ENCODE data around the gene ARSH.
"Not testable (repeated sequence)": the region's sequence is repeated elsewhere in the genome, so short reads cannot be mapped to it uniquely, and the experiment has no call there.

Gene ARSH

DNA sequence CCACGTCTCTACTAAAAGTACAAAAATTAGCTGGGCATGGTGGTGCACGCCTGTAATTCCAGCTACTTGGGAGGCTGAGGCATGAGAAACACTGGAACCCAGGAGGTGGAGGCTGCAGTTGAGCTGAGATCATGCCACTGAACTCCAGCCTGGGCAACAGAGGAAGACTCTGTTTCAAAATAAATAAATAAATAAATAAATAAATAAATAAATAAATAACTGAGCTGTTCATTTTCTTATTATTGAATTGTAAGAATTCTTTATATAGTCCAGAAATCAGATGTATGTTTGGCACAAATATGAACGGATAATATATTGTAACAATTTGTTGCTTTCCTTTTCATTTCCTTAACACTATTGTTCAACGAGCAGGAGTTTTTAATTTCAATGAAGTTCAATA lies 27.7 kb upstream of the ARSH start:
- POLR2A ChIA-PET; H3K36me3 ChIP-seq (ENCODE audit: control insufficient read depth in 4 of 4, insufficient read depth in 4 of 4, low read length in 3 of 4); H3K4me1 ChIP-seq (ENCODE audit: control extremely low read depth in 1 of 4, control insufficient read depth in 4 of 4, insufficient read depth in 4 of 4, low read length in 3 of 4); DNase-seq; H3K9me3 ChIP-seq (ENCODE audit: control extremely low read depth in 1 of 5, control insufficient read depth in 4 of 5, insufficient read depth in 2 of 5, low read depth in 1 of 5, low read length in 4 of 5); H3K27ac ChIP-seq (ENCODE audit: insufficient read depth in 1 of 2, low read depth in 1 of 2, low read length in 2 of 2, poor library complexity in 1 of 2, severe bottlenecking in 2 of 2); CTCF ChIA-PET; H3K27me3 ChIP-seq (replicated peaks in 2 of 5; ENCODE audit: control insufficient read depth in 4 of 5, insufficient read depth in 5 of 5, low read length in 4 of 5); H3K4me3 ChIP-seq (ENCODE audit: control insufficient read depth in 1 of 7, extremely low read depth in 1 of 7, insufficient read depth in 4 of 7, low read depth in 2 of 7, low read length in 6 of 7): not testable (repeated sequence)
- 94% methylated on average over 2 of the region's 4 CpGs for WGBS (ENCODE audit: insufficient coverage)

DNA sequence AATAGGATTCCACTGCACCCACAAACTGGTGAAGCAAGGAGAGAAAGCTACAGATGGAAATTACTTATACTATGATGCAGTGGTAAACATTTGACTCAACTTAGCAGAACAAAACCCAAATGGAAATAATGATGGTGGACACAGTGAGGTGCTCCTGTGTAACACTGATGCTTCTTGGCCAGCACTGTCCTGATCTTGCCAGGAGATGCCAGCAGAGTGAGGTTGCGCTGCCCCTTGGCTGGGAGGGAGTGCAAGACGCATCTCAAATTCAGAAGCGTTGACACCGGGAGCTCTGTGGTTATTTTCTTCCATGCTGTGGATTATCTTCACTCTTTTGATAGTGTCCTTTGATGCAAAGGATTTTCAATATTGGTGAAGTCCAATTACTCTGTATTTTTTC lies 22.0 kb upstream of the ARSH start:
- H3K27ac ChIP-seq (ENCODE audit: insufficient read depth in 1 of 2, low read depth in 1 of 2, low read length in 2 of 2, poor library complexity in 1 of 2, severe bottlenecking in 2 of 2) = no peak overlapping the region

DNA sequence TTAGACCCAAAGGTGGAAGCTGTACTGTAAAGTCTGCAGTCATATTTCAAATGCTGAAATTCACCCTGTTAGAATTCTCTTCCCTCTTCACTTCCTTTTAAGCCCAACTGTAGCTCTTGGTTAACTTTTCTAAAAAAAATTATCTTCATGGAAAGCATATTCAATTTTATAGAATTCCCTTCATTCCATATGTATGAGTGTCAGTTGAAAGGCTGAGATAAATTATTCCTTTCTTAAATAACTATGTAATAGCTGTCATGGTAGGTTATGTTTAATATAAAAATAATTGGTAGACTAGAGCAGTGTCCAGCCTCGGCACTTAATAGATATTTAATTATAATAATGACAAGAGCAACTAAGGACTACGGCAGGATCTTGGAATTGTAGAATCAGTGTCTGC lies 16.8 kb upstream of the ARSH start:
- WGBS (ENCODE audit: insufficient coverage) = no CpG with 5 or more reads among the region's 2 CpGs
- no peak overlapping the region for H3K4me3 ChIP-seq (ENCODE audit: control insufficient read depth in 1 of 7, extremely low read depth in 1 of 7, insufficient read depth in 4 of 7, low read depth in 2 of 7, low read length in 6 of 7)
- no peaks in the 10 kb centered on the region for H3K36me3 ChIP-seq (ENCODE audit: control insufficient read depth in 4 of 4, insufficient read depth in 4 of 4, low read length in 3 of 4)
- H3K27ac ChIP-seq (ENCODE audit: insufficient read depth in 1 of 2, low read depth in 1 of 2, low read length in 2 of 2, poor library complexity in 1 of 2, severe bottlenecking in 2 of 2) = no peak overlapping the region
- CTCF ChIA-PET = no interaction called here
- peaks cover 0 to 6% (median 0%) of the 10 kb centered on the region in 5 experiments for H3K27me3 ChIP-seq (replicated peaks in 2 of 5; ENCODE audit: control insufficient read depth in 4 of 5, insufficient read depth in 5 of 5, low read length in 4 of 5)
- H3K4me1 ChIP-seq (ENCODE audit: control extremely low read depth in 1 of 4, control insufficient read depth in 4 of 4, insufficient read depth in 4 of 4, low read length in 3 of 4) = no peaks in the 10 kb centered on the region
- H3K9me3 ChIP-seq (ENCODE audit: control extremely low read depth in 1 of 5, control insufficient read depth in 4 of 5, insufficient read depth in 2 of 5, low read depth in 1 of 5, low read length in 4 of 5) = no peaks in the 10 kb centered on the region
- no peak for DNase-seq
- POLR2A ChIA-PET = no interaction called here

More for the DNA sequence above, 22.0 kb upstream of the ARSH start:
- no peaks in the 10 kb centered on the region for H3K9me3 ChIP-seq (ENCODE audit: control extremely low read depth in 1 of 5, control insufficient read depth in 4 of 5, insufficient read depth in 2 of 5, low read depth in 1 of 5, low read length in 4 of 5)
- no peaks in the 10 kb centered on the region for H3K4me1 ChIP-seq (ENCODE audit: control extremely low read depth in 1 of 4, control insufficient read depth in 4 of 4, insufficient read depth in 4 of 4, low read length in 3 of 4)
- H3K4me3 ChIP-seq (ENCODE audit: control insufficient read depth in 1 of 7, extremely low read depth in 1 of 7, insufficient read depth in 4 of 7, low read depth in 2 of 7, low read length in 6 of 7) = no peak overlapping the region
- CTCF ChIA-PET = no interaction called here
- WGBS (ENCODE audit: insufficient coverage) = 89% methylated on average over 3 of the region's 4 CpGs
- no peaks in the 10 kb centered on the region for H3K36me3 ChIP-seq (ENCODE audit: control insufficient read depth in 4 of 4, insufficient read depth in 4 of 4, low read length in 3 of 4)
- no peak for DNase-seq
- peaks cover 0 to 3% (median 0%) of the 10 kb centered on the region in 5 experiments for H3K27me3 ChIP-seq (replicated peaks in 2 of 5; ENCODE audit: control insufficient read depth in 4 of 5, insufficient read depth in 5 of 5, low read length in 4 of 5)
- POLR2A ChIA-PET = no interaction called here

DNA sequence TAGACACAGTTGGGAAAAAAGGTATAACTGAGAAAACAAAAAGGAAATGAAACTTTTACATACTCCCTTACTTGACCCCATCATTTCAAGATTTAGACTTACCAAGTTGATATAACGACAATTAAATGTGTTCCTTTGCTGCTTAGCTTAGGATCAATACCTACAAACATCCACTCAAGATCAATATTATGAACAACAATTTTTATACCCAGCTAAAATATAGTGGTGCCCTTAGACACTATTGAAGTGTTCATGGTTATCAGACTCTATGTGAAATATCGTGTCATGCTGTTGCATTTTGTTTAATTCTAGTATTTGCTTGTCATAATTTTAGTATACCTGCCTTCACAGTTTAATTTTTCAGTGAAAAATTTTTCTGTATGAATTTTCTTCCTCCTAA lies 4.2 kb downstream of the ARSH start:
- CTCF ChIA-PET = no interaction called here
- no CpG with 5 or more reads among the region's 2 CpGs for WGBS (ENCODE audit: insufficient coverage)
- POLR2A ChIA-PET = no interaction called here

DNA sequence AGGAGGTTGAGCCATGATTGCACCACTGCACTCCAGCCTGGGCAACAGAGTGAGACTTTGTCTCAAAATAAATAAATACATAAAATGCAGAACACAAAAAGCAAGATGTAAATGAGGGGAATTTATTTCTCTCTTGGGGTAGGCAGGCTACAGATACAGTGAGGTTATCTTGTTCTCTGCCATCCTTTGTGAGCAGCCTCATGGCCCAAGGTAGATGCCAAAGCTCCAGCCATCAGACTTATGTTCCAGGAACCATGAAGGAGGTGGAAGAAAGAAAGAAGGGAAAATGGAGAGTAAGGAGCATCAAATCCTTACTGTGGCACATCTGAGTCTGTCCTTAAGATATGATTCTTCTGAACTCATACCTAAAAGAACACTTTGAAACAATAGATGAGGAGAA lies 11.1 kb downstream of the ARSH start:
- CTCF ChIA-PET = no interaction called here
- Histone ChIP-seq H3K4me3 (ENCODE audit: control insufficient read depth in 1 of 7, extremely low read depth in 1 of 7, insufficient read depth in 4 of 7, low read depth in 2 of 7, low read length in 6 of 7) (no peak overlapping the region), H3K9me3 (ENCODE audit: control extremely low read depth in 1 of 5, control insufficient read depth in 4 of 5, insufficient read depth in 2 of 5, low read depth in 1 of 5, low read length in 4 of 5) (peaks cover 0 to 10% (median 0%) of the 10 kb centered on the region in 5 experiments), H3K27me3 (replicated peaks in 2 of 5; ENCODE audit: control insufficient read depth in 4 of 5, insufficient read depth in 5 of 5, low read length in 4 of 5) (no peaks in the 10 kb centered on the region), H3K36me3 (ENCODE audit: control insufficient read depth in 4 of 4, insufficient read depth in 4 of 4, low read length in 3 of 4) (no peaks in the 10 kb centered on the region), H3K27ac (ENCODE audit: insufficient read depth in 1 of 2, low read depth in 1 of 2, low read length in 2 of 2, poor library complexity in 1 of 2, severe bottlenecking in 2 of 2) (no peak overlapping the region), H3K4me1 (ENCODE audit: control extremely low read depth in 1 of 4, control insufficient read depth in 4 of 4, insufficient read depth in 4 of 4, low read length in 3 of 4) (no peaks in the 10 kb centered on the region)
- POLR2A ChIA-PET = no interaction called here
- no peak for DNase-seq

More for the DNA sequence above, 4.2 kb downstream of the ARSH start:
- H3K27me3 ChIP-seq (replicated peaks in 2 of 5; ENCODE audit: control insufficient read depth in 4 of 5, insufficient read depth in 5 of 5, low read length in 4 of 5) = no peaks in the 10 kb centered on the region
- no peaks in the 10 kb centered on the region for H3K4me1 ChIP-seq (ENCODE audit: control extremely low read depth in 1 of 4, control insufficient read depth in 4 of 4, insufficient read depth in 4 of 4, low read length in 3 of 4)
- peaks cover 0 to 14% (median 0%) of the 10 kb centered on the region in 5 experiments for H3K9me3 ChIP-seq (ENCODE audit: control extremely low read depth in 1 of 5, control insufficient read depth in 4 of 5, insufficient read depth in 2 of 5, low read depth in 1 of 5, low read length in 4 of 5)
- H3K4me3 ChIP-seq (ENCODE audit: control insufficient read depth in 1 of 7, extremely low read depth in 1 of 7, insufficient read depth in 4 of 7, low read depth in 2 of 7, low read length in 6 of 7) = no peak overlapping the region
- H3K36me3 ChIP-seq (ENCODE audit: control insufficient read depth in 4 of 4, insufficient read depth in 4 of 4, low read length in 3 of 4) = no peaks in the 10 kb centered on the region
- DNase-seq = no peak
- H3K27ac ChIP-seq (ENCODE audit: insufficient read depth in 1 of 2, low read depth in 1 of 2, low read length in 2 of 2, poor library complexity in 1 of 2, severe bottlenecking in 2 of 2) = no peak overlapping the region

DNA sequence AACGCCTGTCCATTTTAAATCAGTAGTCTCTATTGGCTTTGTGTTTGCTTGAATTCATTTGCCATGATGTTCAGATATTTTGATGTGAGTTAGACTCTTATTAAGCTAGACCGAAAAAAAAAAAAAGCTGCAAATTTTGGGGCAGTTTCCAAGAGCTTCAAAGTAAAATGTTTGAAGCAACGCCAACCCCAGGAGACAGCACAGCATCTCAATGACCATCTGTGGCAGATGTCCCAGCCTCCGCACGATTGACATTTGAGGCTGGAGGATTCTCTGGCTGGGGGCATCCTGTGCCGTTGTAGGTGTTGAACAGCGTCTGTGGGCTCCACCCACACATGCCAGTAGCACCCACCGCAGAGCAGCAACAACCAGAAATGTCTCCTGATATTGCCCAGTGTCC lies 17.8 kb downstream of the ARSH start:
- ChIA-PET POLR2A (no interaction called here), CTCF (no interaction called here)
- no peak for DNase-seq
- Histone ChIP-seq H3K9me3 (ENCODE audit: control extremely low read depth in 1 of 5, control insufficient read depth in 4 of 5, insufficient read depth in 2 of 5, low read depth in 1 of 5, low read length in 4 of 5) (peaks cover 0 to 2% (median 0%) of the 10 kb centered on the region in 5 experiments), H3K27me3 (replicated peaks in 2 of 5; ENCODE audit: control insufficient read depth in 4 of 5, insufficient read depth in 5 of 5, low read length in 4 of 5) (no peaks in the 10 kb centered on the region), H3K27ac (ENCODE audit: insufficient read depth in 1 of 2, low read depth in 1 of 2, low read length in 2 of 2, poor library complexity in 1 of 2, severe bottlenecking in 2 of 2) (no peak overlapping the region), H3K36me3 (ENCODE audit: control insufficient read depth in 4 of 4, insufficient read depth in 4 of 4, low read length in 3 of 4) (no peaks in the 10 kb centered on the region), H3K4me1 (ENCODE audit: control extremely low read depth in 1 of 4, control insufficient read depth in 4 of 4, insufficient read depth in 4 of 4, low read length in 3 of 4) (peaks cover 0 to 4% (median 0%) of the 10 kb centered on the region in 4 experiments), H3K4me3 (ENCODE audit: control insufficient read depth in 1 of 7, extremely low read depth in 1 of 7, insufficient read depth in 4 of 7, low read depth in 2 of 7, low read length in 6 of 7) (no peak overlapping the region)
- 94% methylated on average over 6 of the region's 8 CpGs for WGBS (ENCODE audit: insufficient coverage)

DNA sequence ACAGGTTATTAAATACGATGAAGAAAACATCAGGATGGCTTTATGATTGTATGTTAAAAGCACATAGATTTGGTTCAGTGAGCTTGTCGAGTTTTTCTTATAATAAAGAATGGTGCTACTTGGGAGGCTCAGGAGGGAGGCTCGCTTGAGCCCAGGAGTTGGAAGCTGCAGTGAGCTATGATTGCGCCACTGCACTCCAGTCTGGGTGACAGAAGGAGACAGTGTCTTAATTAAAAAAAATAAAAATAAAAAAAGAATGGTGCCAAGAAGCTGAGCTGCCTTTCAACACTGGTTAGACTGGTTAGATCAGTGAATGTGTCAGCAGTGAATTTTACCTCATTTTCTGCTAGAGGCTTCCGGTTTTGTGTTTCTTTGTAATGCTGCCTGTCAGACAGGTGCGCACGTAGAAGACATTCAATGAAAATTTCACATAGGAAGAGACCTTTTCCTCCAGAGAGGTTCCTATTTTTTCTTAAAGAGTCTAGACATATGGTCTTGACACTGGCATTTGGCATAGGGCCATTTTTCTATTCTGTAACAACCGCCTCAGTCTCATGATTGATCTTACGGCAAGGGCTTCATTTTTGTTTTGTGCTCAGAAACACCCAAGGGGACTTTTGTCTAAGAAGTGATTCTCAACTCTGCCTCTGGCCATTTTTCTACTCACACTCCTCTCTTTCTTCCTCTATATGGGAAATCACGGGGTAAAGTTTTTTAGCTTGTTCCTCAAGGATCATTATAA lies 19.9 kb downstream of the ARSH start:
- Histone ChIP-seq H3K4me3 (ENCODE audit: control insufficient read depth in 1 of 7, extremely low read depth in 1 of 7, insufficient read depth in 4 of 7, low read depth in 2 of 7, low read length in 6 of 7) (no peak overlapping the region), H3K36me3 (ENCODE audit: control insufficient read depth in 4 of 4, insufficient read depth in 4 of 4, low read length in 3 of 4) (no peaks in the 10 kb centered on the region), H3K4me1 (ENCODE audit: control extremely low read depth in 1 of 4, control insufficient read depth in 4 of 4, insufficient read depth in 4 of 4, low read length in 3 of 4) (peaks cover 0 to 4% (median 0%) of the 10 kb centered on the region in 4 experiments), H3K27me3 (replicated peaks in 2 of 5; ENCODE audit: control insufficient read depth in 4 of 5, insufficient read depth in 5 of 5, low read length in 4 of 5) (peaks cover 0 to 3% (median 0%) of the 10 kb centered on the region in 5 experiments), H3K27ac (ENCODE audit: insufficient read depth in 1 of 2, low read depth in 1 of 2, low read length in 2 of 2, poor library complexity in 1 of 2, severe bottlenecking in 2 of 2) (no peak overlapping the region), H3K9me3 (ENCODE audit: control extremely low read depth in 1 of 5, control insufficient read depth in 4 of 5, insufficient read depth in 2 of 5, low read depth in 1 of 5, low read length in 4 of 5) (peaks cover 0 to 2% (median 0%) of the 10 kb centered on the region in 5 experiments)
- ChIA-PET CTCF (no interaction called here), POLR2A (no interaction called here)
- peak in 2 of 3 donors; percentile 45 to 53 for DNase-seq
- 47% methylated on average over 8 of the region's 10 CpGs for WGBS (ENCODE audit: insufficient coverage)

Data from common myeloid progenitor, CD34-positive (primary cell).